ENCODE data around the gene ARHGEF39.

DNA sequence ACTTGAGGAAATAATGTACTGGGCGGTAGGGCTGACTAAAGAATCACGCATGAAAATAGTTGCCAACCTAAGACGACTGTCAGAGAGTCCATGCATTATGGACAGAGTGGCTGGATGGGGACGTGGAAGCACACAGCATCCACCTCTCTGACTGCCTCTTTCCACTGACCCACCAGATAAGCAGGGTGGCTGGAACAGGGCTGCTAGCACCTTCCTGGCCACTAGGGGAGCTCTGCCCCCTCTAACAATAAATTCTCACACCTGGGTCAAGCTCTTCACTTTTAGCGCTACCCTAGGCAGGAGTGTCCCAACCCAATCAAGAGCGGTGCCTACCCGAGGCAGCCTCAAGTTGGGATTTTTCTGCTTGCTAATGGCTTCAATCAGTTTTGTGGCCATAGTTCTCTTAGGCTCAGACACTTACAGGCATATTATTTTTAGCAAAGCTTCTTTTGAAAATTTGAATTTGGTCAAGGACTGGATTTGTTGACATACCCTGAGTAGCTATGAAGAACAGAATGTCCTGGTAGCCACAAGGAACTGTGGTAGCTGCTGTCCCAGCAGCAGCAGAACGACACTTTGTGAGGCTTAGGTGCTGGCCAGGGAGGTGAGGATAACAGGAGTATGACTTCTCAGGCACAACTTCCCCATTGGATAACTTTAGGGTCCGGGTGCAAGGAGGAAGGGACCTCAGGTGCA lies 31.7 kb upstream of the ARHGEF39 start:
- TF ChIP-seq, protein P1, sequence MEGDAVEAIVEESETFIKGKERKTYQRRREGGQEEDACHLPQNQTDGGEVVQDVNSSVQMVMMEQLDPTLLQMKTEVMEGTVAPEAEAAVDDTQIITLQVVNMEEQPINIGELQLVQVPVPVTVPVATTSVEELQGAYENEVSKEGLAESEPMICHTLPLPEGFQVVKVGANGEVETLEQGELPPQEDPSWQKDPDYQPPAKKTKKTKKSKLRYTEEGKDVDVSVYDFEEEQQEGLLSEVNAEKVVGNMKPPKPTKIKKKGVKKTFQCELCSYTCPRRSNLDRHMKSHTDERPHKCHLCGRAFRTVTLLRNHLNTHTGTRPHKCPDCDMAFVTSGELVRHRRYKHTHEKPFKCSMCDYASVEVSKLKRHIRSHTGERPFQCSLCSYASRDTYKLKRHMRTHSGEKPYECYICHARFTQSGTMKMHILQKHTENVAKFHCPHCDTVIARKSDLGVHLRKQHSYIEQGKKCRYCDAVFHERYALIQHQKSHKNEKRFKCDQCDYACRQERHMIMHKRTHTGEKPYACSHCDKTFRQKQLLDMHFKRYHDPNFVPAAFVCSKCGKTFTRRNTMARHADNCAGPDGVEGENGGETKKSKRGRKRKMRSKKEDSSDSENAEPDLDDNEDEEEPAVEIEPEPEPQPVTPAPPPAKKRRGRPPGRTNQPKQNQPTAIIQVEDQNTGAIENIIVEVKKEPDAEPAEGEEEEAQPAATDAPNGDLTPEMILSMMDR (IDR thresholded peaks at IDR 0.05), result peak in 3 of 4 experiments; percentile 88 to 95 (median 94)
- TF ChIP-seq POLR2AphosphoS5 (IDR thresholded peaks at IDR 0.05) (peak; percentile 5 to 62 (median 41)), POLR2A (IDR thresholded peaks at IDR 0.05) (no peak), EP300 (IDR thresholded peaks at IDR 0.05) (peak in 3 of 4 donors; percentile 52 to 79 (median 76))

All from sigmoid colon (tissue), 4 donors.